IMR-90 (cell line): Measurements from ENCODE around the gene NFKB1. TPM values are rescaled to one million over a fixed set of nuclear protein-coding genes. Genes with fewer than 3 reads are reported as not detected.
A peak's percentile ranks its signal among the peaks of the same experiment; 100 is the strongest.

ENCODE experiments used
- ATAC-seq: fragments of 200-7000 bp; cut with Tn5 transposase; 2 replicates; pipeline ENCODE4 v1.9.1; 2020; ENCODE audit warnings: low read depth, mild to moderate bottlenecking, moderate library complexity
- BruUV-seq: library from RNA; stranded (reverse); fragments of 400-500 nt; replicated peaks from 2 replicates; lab custom pipeline; 2021; lab: Mats Ljungman, UMichigan
- CTCF ChIA-PET: fragments of 300-600 bp; formaldehyde crosslinking; extraction: SDS; loops from one replicate; lab custom pipeline; 2021; ENCODE audit warnings: antibody characterized with exemption; lab: Yijun Ruan, JAX
- POLR2A ChIA-PET: fragments of 300-600 bp; sonication (Branson Sonifier 250); formaldehyde crosslinking; loops from one replicate; lab custom pipeline; 2022; ENCODE audit warnings: antibody characterized with exemption; ENCODE audit not compliant: unreplicated experiment; lab: Charles Lee
- DNase-seq: peaks from one replicate; pipeline ENCODE4 v3.0.0; 2013
- H2AFZ ChIP-seq: replicated peaks from 2 replicates; pipeline ENCODE3; 2013; ENCODE audit warnings: low read length, mild to moderate bottlenecking; ENCODE audit not compliant: poor library complexity
- H2AK5ac ChIP-seq: 2 replicates; pipeline ENCODE4 v1.6.1; 2013; ENCODE audit warnings: low read depth, low read length, inconsistent platforms
- H2AK9ac ChIP-seq: replicated peaks from 2 replicates; pipeline ENCODE3; 2013; ENCODE audit warnings: mild to moderate bottlenecking, low read depth, low read length, moderate library complexity; ENCODE audit not compliant: poor library complexity
- H2BK120ac ChIP-seq: 2 replicates; pipeline ENCODE4 v1.6.1; 2013; ENCODE audit warnings: low read depth, low read length, inconsistent platforms
- H2BK15ac ChIP-seq: 3 replicates; pipeline ENCODE4 v1.6.1; 2013; ENCODE audit warnings: low read depth, low read length, inconsistent platforms
- H2BK20ac ChIP-seq: 2 replicates; pipeline ENCODE4 v1.6.1; 2013; ENCODE audit warnings: low read depth, mild to moderate bottlenecking, inconsistent platforms, low read length, moderate library complexity
- H2BK5ac ChIP-seq: 2 replicates; pipeline ENCODE4 v1.6.1; 2013; ENCODE audit warnings: mild to moderate bottlenecking, low read depth, low read length, inconsistent platforms; ENCODE audit not compliant: poor library complexity, severe bottlenecking
- H3K14ac ChIP-seq: replicated peaks from 2 replicates; pipeline ENCODE4 v1.6.1; 2013; ENCODE audit warnings: low read depth, low read length, inconsistent platforms
- H3K18ac ChIP-seq: 2 replicates; pipeline ENCODE4 v1.6.1; 2013; ENCODE audit warnings: low read depth, low read length, control low read depth
- H3K23ac ChIP-seq: 2 replicates; pipeline ENCODE4 v1.6.1; 2013; ENCODE audit warnings: low read depth, low read length, inconsistent platforms
- H3K27ac ChIP-seq: 2 replicates; pipeline ENCODE4 v1.5.1; 2013; ENCODE audit warnings: mild to moderate bottlenecking, control low read depth, low read length; ENCODE audit not compliant: insufficient read depth
- H3K27me3 ChIP-seq: 2 replicates; pipeline ENCODE4 v1.6.1; 2013; ENCODE audit warnings: low read length; ENCODE audit not compliant: control insufficient read depth, insufficient read depth
- H3K36me3 ChIP-seq: 2 replicates; pipeline ENCODE4 v1.6.1; 2013; ENCODE audit warnings: low read length, mixed read lengths; ENCODE audit not compliant: control insufficient read depth, insufficient read depth
- H3K4ac ChIP-seq: 2 replicates; pipeline ENCODE4 v1.6.1; 2013; ENCODE audit warnings: low read depth, low read length, inconsistent platforms
- H3K4me1 ChIP-seq: 2 replicates; pipeline ENCODE4 v1.6.1; 2013; ENCODE audit warnings: low read length, mixed read lengths; ENCODE audit not compliant: control insufficient read depth, insufficient read depth
- H3K4me2 ChIP-seq: 2 replicates; pipeline ENCODE4 v1.6.1; 2013; ENCODE audit warnings: low read depth, mild to moderate bottlenecking, control low read depth, low read length, moderate library complexity
- H3K4me3 ChIP-seq: 2 replicates; pipeline ENCODE4 v1.5.1; 2013; ENCODE audit warnings: low read depth, mild to moderate bottlenecking, control low read depth, low read length, moderate library complexity; ENCODE audit not compliant: insufficient read depth
- H3K56ac ChIP-seq: 2 replicates; pipeline ENCODE4 v1.6.1; 2013; ENCODE audit warnings: low read length, inconsistent platforms; ENCODE audit not compliant: insufficient read depth; ENCODE audit errors: extremely low read depth
- H3K79me1 ChIP-seq, 2 experiments: 2 replicates each; pipeline ENCODE4 v1.6.1; 2013; ENCODE audit warnings: low read length in 2 of 2, inconsistent platforms in 1 of 2, low read depth in 1 of 2
- H3K9ac ChIP-seq: 2 replicates; pipeline ENCODE4 v1.6.1; 2013; ENCODE audit warnings: low read depth, low read length, control low read depth
- H3K9me1 ChIP-seq: 2 replicates; pipeline ENCODE4 v1.6.1; 2013; ENCODE audit warnings: low read length, inconsistent platforms; ENCODE audit not compliant: insufficient read depth
- H3K9me3 ChIP-seq: 2 replicates; pipeline ENCODE4 v1.6.1; 2013; ENCODE audit warnings: low read length; ENCODE audit not compliant: control insufficient read depth, insufficient read depth
- H4K20me1 ChIP-seq: 2 replicates; pipeline ENCODE4 v1.6.1; 2013; ENCODE audit warnings: low read length, inconsistent platforms; ENCODE audit not compliant: insufficient read depth
- H4K5ac ChIP-seq: 2 replicates; pipeline ENCODE4 v1.6.1; 2013; ENCODE audit warnings: mild to moderate bottlenecking, low read depth, low read length, control low read depth
- H4K8ac ChIP-seq, 2 experiments: 2 replicates each; pipeline ENCODE4 v1.6.1; 2013; ENCODE audit warnings: low read depth in 2 of 2, low read length in 2 of 2, control low read depth in 1 of 2, inconsistent platforms in 1 of 2
- H4K91ac ChIP-seq: 2 replicates; pipeline ENCODE4 v1.6.1; 2013; ENCODE audit warnings: low read depth, low read length, inconsistent platforms; ENCODE audit not compliant: insufficient read depth
- BHLHE40 ChIP-seq: fragments of 150-350 bp; IDR thresholded peaks from 2 replicates; pipeline ENCODE4 v1.6.1; 2016; ENCODE audit warnings: mild to moderate bottlenecking, low read depth, low read length
- CEBPB ChIP-seq: IDR thresholded peaks from 2 replicates; pipeline ENCODE4 v1.6.1; 2012; ENCODE audit warnings: low read depth, low read length, improper control_type of control experiment
- CHD1 ChIP-seq: IDR thresholded peaks from 2 replicates; pipeline ENCODE4 v1.6.1; 2012; ENCODE audit warnings: low read depth, low read length, improper control_type of control experiment
- CTCF ChIP-seq: conservative IDR thresholded peaks from 2 replicates; pipeline ENCODE4 v1.5.1; 2012; ENCODE audit warnings: mild to moderate bottlenecking, low read depth, low read length, improper control_type of control experiment
- FOS ChIP-seq: fragments of 150-350 bp; IDR thresholded peaks from 2 replicates; pipeline ENCODE4 v1.6.1; 2016; ENCODE audit warnings: low read depth, low read length
- MAZ ChIP-seq: IDR thresholded peaks from 2 replicates; pipeline ENCODE4 v1.6.1; 2012; ENCODE audit warnings: low read depth, mild to moderate bottlenecking, low read length, improper control_type of control experiment, moderate library complexity, borderline replicate concordance
- MXI1 ChIP-seq: IDR thresholded peaks from 2 replicates; pipeline ENCODE4 v1.6.1; 2012; ENCODE audit warnings: low read depth, mild to moderate bottlenecking, low read length, moderate library complexity, borderline replicate concordance
- NFE2L2 ChIP-seq: fragments of 150-350 bp; IDR thresholded peaks from 2 replicates; pipeline ENCODE4 v1.6.1; 2016; ENCODE audit warnings: low read depth, mild to moderate bottlenecking, low read length
- RCOR1 ChIP-seq: IDR thresholded peaks from 2 replicates; pipeline ENCODE4 v1.6.1; 2012; ENCODE audit warnings: mild to moderate bottlenecking, low read length, improper control_type of control experiment; ENCODE audit not compliant: insufficient replicate concordance
- RFX5 ChIP-seq: IDR thresholded peaks from 2 replicates; pipeline ENCODE4 v1.8.0; 2012; ENCODE audit warnings: low read depth, mild to moderate bottlenecking, low read length, moderate library complexity
- SMC3 ChIP-seq: fragments of 150-350 bp; IDR thresholded peaks from 2 replicates; pipeline ENCODE4 v1.6.1; 2016; ENCODE audit warnings: low read depth, mild to moderate bottlenecking, antibody characterized with exemption, low read length, moderate library complexity
- USF2 ChIP-seq: fragments of 150-350 bp; IDR thresholded peaks from 2 replicates; pipeline ENCODE4 v1.6.1; 2017; ENCODE audit warnings: mild to moderate bottlenecking, antibody characterized with exemption, low read length, low read depth
- WGBS, 2 experiments: methylation state at CpG; one replicate each; pipeline versions ENCODE4 v1.1.5 to v1.1.7; 2013; ENCODE audit warnings: missing lambda C conversion rate in 2 of 2; ENCODE audit not compliant: insufficient read length in 1 of 2; ENCODE audit errors: extremely low coverage in 2 of 2; 5-methylcytosine and 5-hydroxymethylcytosine counted together
- dilution Hi-C: fragments of 300-500 bp; cut with HindIII; formaldehyde crosslinking; loops from one replicate; pipeline ENCODE4 v1.14.3; 2018; ENCODE audit warnings: low sequenced_read_pairs; ENCODE audit not compliant: unreplicated experiment
- in situ Hi-C: fragments of 300-500 bp; cut with MboI; formaldehyde crosslinking; loops from 3 replicates; pipeline ENCODE4 v1.14.3; 2019; ENCODE audit warnings: low sequenced_read_pairs, inconsistent platforms, mixed read lengths
- intact Hi-C: fragments of 100-400 bp; cut with micrococcal nuclease; formaldehyde crosslinking; loops from 2 replicates; pipeline ENCODE4 v1.10.0; 2022
- polyA plus RNA-seq, 3 experiments: library from polyadenylated mRNA; depleted of rRNA; stranded (reverse); fragments of >200 nt; gene quantifications; 2 replicates each; pipeline ENCODE4 v1.2.3, GENCODE V29; 2012; ENCODE audit warnings: low replicate concordance in 1 of 3
- total RNA-seq: library from RNA; depleted of rRNA; stranded (reverse); fragments of >200 nt; gene quantifications from 2 replicates; pipeline ENCODE4 v1.2.3, GENCODE V29; 2012
- TF ChIP-seq, protein P1 (sequence below): fragments of 150-350 bp; IDR thresholded peaks from 2 replicates; pipeline ENCODE4 v1.6.1; 2016; ENCODE audit warnings: low read depth, mild to moderate bottlenecking, low read length, moderate library complexity, borderline replicate concordance

The NFKB1 gene
- total and polyA plus RNA-seq, 2 of the 4 experiments (the other 2 are of a cell fraction) = 19.8 to 24.6 TPM

DNA sequence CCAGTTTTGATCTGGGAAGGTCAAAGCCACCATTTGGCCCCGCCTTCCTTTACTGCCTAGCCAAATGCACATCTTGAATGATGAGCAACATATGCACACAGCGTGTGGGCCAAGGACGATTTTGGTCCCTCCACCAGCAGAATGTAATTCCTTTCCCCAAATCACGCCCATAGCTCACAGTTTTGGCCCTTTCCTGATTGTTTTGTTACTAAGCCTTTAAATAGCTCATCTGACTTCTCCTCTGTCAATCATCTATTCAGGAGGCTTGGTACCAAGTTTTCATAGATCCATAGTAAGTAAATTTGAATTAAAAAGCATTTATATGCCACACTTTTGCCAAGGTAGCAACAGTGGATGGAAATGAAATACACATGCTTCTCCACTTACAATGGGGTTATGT is 123.3 kb downstream of the NFKB1 start:
- Histone ChIP-seq H2BK15ac (no peak overlapping the region), H2AK9ac (peak overlapping the region; percentile 67), H3K9ac (no peak overlapping the region), H4K8ac (no peak overlapping the region), H3K27me3 (no peaks in the 10 kb centered on the region), H3K79me1 (no peaks in the 10 kb centered on the region), H2AK5ac (no peak overlapping the region; the same call in 1 of the 2 replicates), H3K9me1 (0 out of 2 replicates have a peak, but pooled peaks cover 2% of the 10 kb centered on the region), H3K23ac (no peak overlapping the region), H4K91ac (no peak overlapping the region), H3K9me3 (no peaks in the 10 kb centered on the region), H2AFZ (no peak overlapping the region), H3K27ac (no peak overlapping the region), H3K36me3 (no peaks in the 10 kb centered on the region), H3K18ac (no peak overlapping the region), H2BK5ac (no peak overlapping the region), H2BK20ac (no peak overlapping the region), H3K4me2 (no peak overlapping the region), H4K5ac (no peak overlapping the region), H4K20me1 (no peaks in the 10 kb centered on the region; the same call in 1 of the 2 replicates), H3K4me3 (no peak overlapping the region), H3K4ac (no peak overlapping the region), H3K14ac (no peak overlapping the region), H2BK120ac (no peak overlapping the region), H3K4me1 (peaks cover 8% of the 10 kb centered on the region), H3K56ac (no peak overlapping the region)
- ChIA-PET CTCF (interaction anchor here (0.5 to 1.1 kb wide), 3 partner anchors 194 to 455 kb away, joined by 3 to 5 read pairs (median 4); no protein-coding TSS in a partner anchor), POLR2A (no interaction called here)
- ATAC-seq = no peak
- in situ Hi-C loops (loop anchor here (5.0 kb wide), 1 partner anchor 463 kb away; no protein-coding TSS in a partner anchor), intact Hi-C loops (loop anchor here (5.0 to 10.0 kb wide), 6 partner anchors 138 to 1308 kb away; partner anchors contain the start of genes CISD2, MANBA, SLC39A8 and SLC9B2), dilution Hi-C loops (loop anchor here (25.0 kb wide), 1 partner anchor 388 kb away; the partner anchor contains the start of gene SLC9B1)
- no peak for TF ChIP-seq SMC3
- no peak for TF ChIP-seq RCOR1
- no peak for TF ChIP-seq RFX5
- no peak for TF ChIP-seq CTCF
- no peak for TF ChIP-seq MAZ
- TF ChIP-seq, protein P1, sequence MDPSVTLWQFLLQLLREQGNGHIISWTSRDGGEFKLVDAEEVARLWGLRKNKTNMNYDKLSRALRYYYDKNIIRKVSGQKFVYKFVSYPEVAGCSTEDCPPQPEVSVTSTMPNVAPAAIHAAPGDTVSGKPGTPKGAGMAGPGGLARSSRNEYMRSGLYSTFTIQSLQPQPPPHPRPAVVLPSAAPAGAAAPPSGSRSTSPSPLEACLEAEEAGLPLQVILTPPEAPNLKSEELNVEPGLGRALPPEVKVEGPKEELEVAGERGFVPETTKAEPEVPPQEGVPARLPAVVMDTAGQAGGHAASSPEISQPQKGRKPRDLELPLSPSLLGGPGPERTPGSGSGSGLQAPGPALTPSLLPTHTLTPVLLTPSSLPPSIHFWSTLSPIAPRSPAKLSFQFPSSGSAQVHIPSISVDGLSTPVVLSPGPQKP = no peak
- no peak for TF ChIP-seq CHD1
- no peak for TF ChIP-seq MXI1
- no peak for TF ChIP-seq BHLHE40
- no peak for TF ChIP-seq FOS
- no peak for TF ChIP-seq CEBPB
- no peak for TF ChIP-seq NFE2L2
- no peak for TF ChIP-seq USF2
- no TSS peak for BruUV-seq
- WGBS, 2 experiments = 100% methylated on average over 1 of the region's 4 CpGs; no CpG with 5 or more reads in 1 of the 2 experiments
- DNase-seq = no peak
